Fibroblast of lung (primary cell): ENCODE data around the gene PLAAT1.

Source experiments
- EZH2 ChIP-seq: IDR thresholded peaks from 2 replicates; pipeline ENCODE4 v1.5.1; 2012; ENCODE audit warnings: low read length, control low read depth, mild to moderate bottlenecking; ENCODE audit errors: missing control alignments
- TF ChIP-seq, protein P1 (sequence below), 2 donors: IDR thresholded peaks in 1 of 2; conservative IDR thresholded peaks in 1 of 2; 1 replicate in 1 of 2; 2 replicates in 1 of 2; pipeline ENCODE4 v1.5.1; 2011 to 2012; ENCODE audit warnings: low read length in 2 of 2, control low read depth in 1 of 2, inconsistent platforms in 1 of 2, low read depth in 1 of 2, mild to moderate bottlenecking in 1 of 2

DNA sequence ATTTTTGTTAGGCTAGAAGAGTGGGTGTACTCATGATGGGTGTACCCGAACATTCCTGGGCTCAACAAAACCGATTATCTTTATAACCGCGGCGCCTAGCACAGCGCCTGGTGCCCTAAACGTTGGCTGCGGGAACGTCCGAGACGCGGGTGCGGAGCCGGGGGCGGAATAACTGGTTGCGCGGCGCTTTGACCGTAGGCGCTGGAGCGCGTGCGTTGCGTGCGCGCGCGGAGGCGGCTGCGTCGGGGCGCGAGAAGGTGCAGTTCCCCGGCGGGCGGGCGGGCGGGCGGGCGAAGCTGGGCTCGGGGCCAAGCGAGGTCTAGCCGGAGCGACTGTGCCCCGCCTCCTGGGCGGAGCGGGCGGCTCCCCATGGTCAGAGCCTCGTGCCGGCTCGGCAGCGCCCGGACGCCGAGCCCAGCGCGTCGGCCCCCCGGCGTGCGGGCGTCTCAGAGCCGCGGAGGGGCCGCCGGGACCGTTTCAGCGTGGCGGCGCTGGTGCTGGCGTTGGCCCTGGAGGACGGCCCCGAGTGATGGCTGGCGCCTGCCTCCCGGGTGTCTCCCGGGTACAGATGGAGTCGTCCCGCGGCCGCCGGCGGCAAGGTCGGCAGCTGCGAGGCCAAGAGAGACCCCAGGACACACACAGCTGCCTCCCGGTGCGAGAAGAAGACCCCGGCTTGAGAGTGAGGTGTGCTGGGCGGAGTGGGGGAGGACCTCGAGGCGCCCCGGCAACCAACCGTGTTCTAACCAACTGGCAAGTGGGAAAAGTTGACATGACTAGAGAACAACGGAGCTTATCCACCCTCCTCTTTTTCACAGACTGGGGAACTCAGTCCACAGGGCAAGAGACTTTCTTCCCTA is at the start of gene PLAAT1:
- TF ChIP-seq, protein P1, sequence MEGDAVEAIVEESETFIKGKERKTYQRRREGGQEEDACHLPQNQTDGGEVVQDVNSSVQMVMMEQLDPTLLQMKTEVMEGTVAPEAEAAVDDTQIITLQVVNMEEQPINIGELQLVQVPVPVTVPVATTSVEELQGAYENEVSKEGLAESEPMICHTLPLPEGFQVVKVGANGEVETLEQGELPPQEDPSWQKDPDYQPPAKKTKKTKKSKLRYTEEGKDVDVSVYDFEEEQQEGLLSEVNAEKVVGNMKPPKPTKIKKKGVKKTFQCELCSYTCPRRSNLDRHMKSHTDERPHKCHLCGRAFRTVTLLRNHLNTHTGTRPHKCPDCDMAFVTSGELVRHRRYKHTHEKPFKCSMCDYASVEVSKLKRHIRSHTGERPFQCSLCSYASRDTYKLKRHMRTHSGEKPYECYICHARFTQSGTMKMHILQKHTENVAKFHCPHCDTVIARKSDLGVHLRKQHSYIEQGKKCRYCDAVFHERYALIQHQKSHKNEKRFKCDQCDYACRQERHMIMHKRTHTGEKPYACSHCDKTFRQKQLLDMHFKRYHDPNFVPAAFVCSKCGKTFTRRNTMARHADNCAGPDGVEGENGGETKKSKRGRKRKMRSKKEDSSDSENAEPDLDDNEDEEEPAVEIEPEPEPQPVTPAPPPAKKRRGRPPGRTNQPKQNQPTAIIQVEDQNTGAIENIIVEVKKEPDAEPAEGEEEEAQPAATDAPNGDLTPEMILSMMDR (conservative IDR thresholded peaks at IDR 0.05 in 1 of 2, IDR thresholded peaks at IDR 0.05 in 1 of 2; ENCODE audit: low read depth in 1 of 2, low read length in 2 of 2): no peak
- TF ChIP-seq EZH2: no peak
